ENCODE data around the gene RAVER1. TPM values are rescaled to one million over a fixed set of nuclear protein-coding genes. Genes with fewer than 3 reads are reported as not detected.

Gene RAVER1
- total and polyA plus RNA-seq, 10 of the 15 experiments (the other 5 are each of a cell fraction or from before 2014, with no cell fraction given): 0.03 to 87.0 (median 12.1) TPM

DNA sequence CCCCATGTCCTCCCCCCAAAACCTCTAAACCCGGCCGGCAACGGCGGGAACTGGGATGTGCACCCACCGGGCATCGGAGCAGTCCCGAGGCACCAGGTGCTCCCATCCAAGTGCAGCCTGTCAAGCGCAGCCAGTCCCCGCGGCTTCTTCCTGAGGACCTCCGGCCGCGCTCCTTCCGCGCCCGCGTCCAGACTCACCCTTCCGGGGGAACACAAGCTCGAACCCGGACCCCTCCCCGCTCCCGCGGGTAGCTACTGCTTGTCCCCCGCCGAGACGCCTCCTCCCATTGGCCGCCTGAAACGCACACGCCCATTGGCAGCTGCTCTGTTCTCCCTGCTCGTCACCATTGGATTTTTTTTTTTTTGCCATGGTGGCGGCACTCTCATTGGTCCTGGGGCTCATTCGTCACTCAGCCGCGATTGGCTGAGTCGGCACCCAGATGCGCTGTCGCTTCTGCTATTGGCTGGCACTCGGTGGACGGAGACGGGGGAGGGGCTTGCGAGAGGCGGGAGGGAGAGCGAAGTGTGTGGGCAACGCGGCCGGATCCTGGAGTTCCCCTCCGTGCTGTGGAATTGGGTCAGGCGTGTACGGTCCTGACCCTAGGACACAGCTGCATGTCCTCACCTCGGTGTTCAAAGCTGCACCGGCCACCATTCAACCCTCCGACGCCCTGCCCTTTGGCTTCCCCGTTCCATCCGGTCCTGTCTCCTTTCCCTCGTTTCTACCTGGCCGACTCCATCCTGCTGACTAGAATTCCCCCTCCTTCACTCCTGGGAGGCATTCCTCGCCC lies 47.2 kb upstream of the RAVER1 start, which contains the start of gene TYK2:
Gene TYK2 (minus strand): TSS at position 260 of the 790 bp plus-strand sequence. CDS start 2,166 bp downstream, outside the sequence.
- H3K36me3 ChIP-seq (ENCODE audit: control insufficient read depth in 2 of 2, insufficient read depth in 2 of 2, low read length in 1 of 2): peaks cover 3 to 4% of the 10 kb centered on the region in 2 experiments; a peak in 3 of 4 replicates
- H3K27me3 ChIP-seq (replicated peaks in 1 of 2; ENCODE audit: control insufficient read depth in 2 of 2, insufficient read depth in 2 of 2, low read length in 1 of 2): no peaks in the 10 kb centered on the region
- BruUV-seq (replicated peaks): no TSS peak
- H3K79me2 ChIP-seq (ENCODE audit: control insufficient read depth, insufficient read depth, low read length): peaks cover 25% of the 10 kb centered on the region
- peak within 1 kb of the TSS; percentile 92 for H3K4me2 ChIP-seq (ENCODE audit: control insufficient read depth, insufficient read depth)
- CTCF ChIA-PET: interaction anchor here (0.6 to 12.4 kb wide), 11 partner anchors 8 to 130 kb away, joined by 3 to 370 read pairs (median 3); partner anchors contain the start of genes ICAM1 and RAVER1
- peak within 1 kb of the TSS; percentile 86 for H3K9ac ChIP-seq (ENCODE audit: control insufficient read depth, insufficient read depth, low read length)
- no peaks in the 10 kb centered on the region for H4K20me1 ChIP-seq (ENCODE audit: control insufficient read depth, insufficient read depth)
- ATAC-seq (peak; percentile 97), DNase-seq (ENCODE audit: low read depth, low spot score) (peak; percentile 99), FAIRE-seq (peak; percentile 100)
- SMC1A ChIA-PET (ENCODE audit: uncharacterized antibody, unreplicated experiment): interaction anchor here (0.9 to 4.5 kb wide), 12 partner anchors 8 to 122 kb away, joined by 3 to 39 read pairs (median 4); partner anchors contain the start of genes CDC37, ICAM1, ICAM5 and RAVER1
- H2AFZ ChIP-seq (ENCODE audit: control insufficient read depth, low read depth, low read length): peak within 1 kb of the TSS; percentile 74
- intact Hi-C loops (cut with micrococcal nuclease; ENCODE audit: unreplicated experiment) (loop anchor here (1.0 to 10.0 kb wide), 3 partner anchors 23 to 276 kb away; partner anchors contain the start of genes ANGPTL6, CDC37, ICAM1 and PPAN), in situ Hi-C loops (cut with MboI) (no loop called here)
- RAD21 ChIA-PET (ENCODE audit: unreplicated experiment): interaction anchor here (0.6 to 5.6 kb wide), 17 partner anchors 8 to 448 kb away, joined by 3 to 62 read pairs (median 4); partner anchors contain the start of genes CDC37, DNMT1, ICAM1 and ICAM5
- no peaks in the 10 kb centered on the region for H3K9me3 ChIP-seq (replicated peaks; ENCODE audit: control insufficient read depth, insufficient read depth, low read length)
- POLR2A ChIA-PET: interaction anchor here (0.5 to 3.4 kb wide), 20 partner anchors 10 to 497 kb away, joined by 3 to 43 read pairs (median 3); partner anchors contain the start of genes CDC37, DNMT1, ICAM1 and ICAM5
- H3K4me3 ChIP-seq: peak within 1 kb of the TSS; percentile 95
- peaks cover 10% of the 10 kb centered on the region for H3K4me1 ChIP-seq (ENCODE audit: control insufficient read depth, insufficient read depth, low read length)
- H3K27ac ChIP-seq (ENCODE audit: control insufficient read depth, insufficient read depth): peak within 1 kb of the TSS; percentile 87
- 1% methylated on average over 47 of the region's 58 CpGs for WGBS (ENCODE audit: insufficient coverage, insufficient replicate concordance, low lambda C conversion rate, missing lambda C conversion rate)
- TF ChIP-seq, protein P1, sequence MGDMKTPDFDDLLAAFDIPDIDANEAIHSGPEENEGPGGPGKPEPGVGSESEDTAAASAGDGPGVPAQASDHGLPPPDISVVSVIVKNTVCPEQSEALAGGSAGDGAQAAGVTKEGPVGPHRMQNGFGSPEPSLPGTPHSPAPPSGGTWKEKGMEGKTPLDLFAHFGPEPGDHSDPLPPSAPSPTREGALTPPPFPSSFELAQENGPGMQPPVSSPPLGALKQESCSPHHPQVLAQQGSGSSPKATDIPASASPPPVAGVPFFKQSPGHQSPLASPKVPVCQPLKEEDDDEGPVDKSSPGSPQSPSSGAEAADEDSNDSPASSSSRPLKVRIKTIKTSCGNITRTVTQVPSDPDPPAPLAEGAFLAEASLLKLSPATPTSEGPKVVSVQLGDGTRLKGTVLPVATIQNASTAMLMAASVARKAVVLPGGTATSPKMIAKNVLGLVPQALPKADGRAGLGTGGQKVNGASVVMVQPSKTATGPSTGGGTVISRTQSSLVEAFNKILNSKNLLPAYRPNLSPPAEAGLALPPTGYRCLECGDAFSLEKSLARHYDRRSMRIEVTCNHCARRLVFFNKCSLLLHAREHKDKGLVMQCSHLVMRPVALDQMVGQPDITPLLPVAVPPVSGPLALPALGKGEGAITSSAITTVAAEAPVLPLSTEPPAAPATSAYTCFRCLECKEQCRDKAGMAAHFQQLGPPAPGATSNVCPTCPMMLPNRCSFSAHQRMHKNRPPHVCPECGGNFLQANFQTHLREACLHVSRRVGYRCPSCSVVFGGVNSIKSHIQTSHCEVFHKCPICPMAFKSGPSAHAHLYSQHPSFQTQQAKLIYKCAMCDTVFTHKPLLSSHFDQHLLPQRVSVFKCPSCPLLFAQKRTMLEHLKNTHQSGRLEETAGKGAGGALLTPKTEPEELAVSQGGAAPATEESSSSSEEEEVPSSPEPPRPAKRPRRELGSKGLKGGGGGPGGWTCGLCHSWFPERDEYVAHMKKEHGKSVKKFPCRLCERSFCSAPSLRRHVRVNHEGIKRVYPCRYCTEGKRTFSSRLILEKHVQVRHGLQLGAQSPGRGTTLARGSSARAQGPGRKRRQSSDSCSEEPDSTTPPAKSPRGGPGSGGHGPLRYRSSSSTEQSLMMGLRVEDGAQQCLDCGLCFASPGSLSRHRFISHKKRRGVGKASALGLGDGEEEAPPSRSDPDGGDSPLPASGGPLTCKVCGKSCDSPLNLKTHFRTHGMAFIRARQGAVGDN (IDR thresholded peaks at IDR 0.05): peak; percentile 99
- peak; percentile 87 for TF ChIP-seq POLR2AphosphoS2 (IDR thresholded peaks at IDR 0.05; ENCODE audit: low read depth, low read length)
- TF ChIP-seq ETV6 (conservative IDR thresholded peaks at IDR 0.05 in 1 of 2, IDR thresholded peaks at IDR 0.05 in 1 of 2; ENCODE audit: borderline replicate concordance in 1 of 2, low read depth in 1 of 2): 0 out of 4 replicates have a peak, but pooled peaks of 1 of the 2 experiments have one; percentile 16
- peak; percentile 14 for TF ChIP-seq KLF5 (IDR thresholded peaks at IDR 0.05; ENCODE audit: partially characterized antibody)
- TF ChIP-seq, protein P2, sequence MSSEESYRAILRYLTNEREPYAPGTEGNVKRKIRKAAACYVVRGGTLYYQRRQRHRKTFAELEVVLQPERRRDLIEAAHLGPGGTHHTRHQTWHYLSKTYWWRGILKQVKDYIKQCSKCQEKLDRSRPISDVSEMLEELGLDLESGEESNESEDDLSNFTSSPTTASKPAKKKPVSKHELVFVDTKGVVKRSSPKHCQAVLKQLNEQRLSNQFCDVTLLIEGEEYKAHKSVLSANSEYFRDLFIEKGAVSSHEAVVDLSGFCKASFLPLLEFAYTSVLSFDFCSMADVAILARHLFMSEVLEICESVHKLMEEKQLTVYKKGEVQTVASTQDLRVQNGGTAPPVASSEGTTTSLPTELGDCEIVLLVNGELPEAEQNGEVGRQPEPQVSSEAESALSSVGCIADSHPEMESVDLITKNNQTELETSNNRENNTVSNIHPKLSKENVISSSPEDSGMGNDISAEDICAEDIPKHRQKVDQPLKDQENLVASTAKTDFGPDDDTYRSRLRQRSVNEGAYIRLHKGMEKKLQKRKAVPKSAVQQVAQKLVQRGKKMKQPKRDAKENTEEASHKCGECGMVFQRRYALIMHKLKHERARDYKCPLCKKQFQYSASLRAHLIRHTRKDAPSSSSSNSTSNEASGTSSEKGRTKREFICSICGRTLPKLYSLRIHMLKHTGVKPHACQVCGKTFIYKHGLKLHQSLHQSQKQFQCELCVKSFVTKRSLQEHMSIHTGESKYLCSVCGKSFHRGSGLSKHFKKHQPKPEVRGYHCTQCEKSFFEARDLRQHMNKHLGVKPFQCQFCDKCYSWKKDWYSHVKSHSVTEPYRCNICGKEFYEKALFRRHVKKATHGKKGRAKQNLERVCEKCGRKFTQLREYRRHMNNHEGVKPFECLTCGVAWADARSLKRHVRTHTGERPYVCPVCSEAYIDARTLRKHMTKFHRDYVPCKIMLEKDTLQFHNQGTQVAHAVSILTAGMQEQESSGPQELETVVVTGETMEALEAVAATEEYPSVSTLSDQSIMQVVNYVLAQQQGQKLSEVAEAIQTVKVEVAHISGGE (CRISPR knock-in tag; IDR thresholded peaks at IDR 0.05): no peak
- no peak for TF ChIP-seq TBL1XR1 (IDR thresholded peaks at IDR 0.05; ENCODE audit: low read depth, low read length)
- no peak for TF ChIP-seq SRF (IDR thresholded peaks at IDR 0.05; ENCODE audit: low read depth in 2 of 2, low read length in 2 of 2)
- peak; percentile 77; the same call in 1 of the 2 replicates for TF ChIP-seq SMAD5 (IDR thresholded peaks at IDR 0.05; ENCODE audit: low read depth)
- TF ChIP-seq POU2F2 (IDR thresholded peaks at IDR 0.05; ENCODE audit: borderline replicate concordance, low read depth, low read length): peak; percentile 57; the same call in 1 of the 3 replicates
- TF ChIP-seq, protein P3, sequence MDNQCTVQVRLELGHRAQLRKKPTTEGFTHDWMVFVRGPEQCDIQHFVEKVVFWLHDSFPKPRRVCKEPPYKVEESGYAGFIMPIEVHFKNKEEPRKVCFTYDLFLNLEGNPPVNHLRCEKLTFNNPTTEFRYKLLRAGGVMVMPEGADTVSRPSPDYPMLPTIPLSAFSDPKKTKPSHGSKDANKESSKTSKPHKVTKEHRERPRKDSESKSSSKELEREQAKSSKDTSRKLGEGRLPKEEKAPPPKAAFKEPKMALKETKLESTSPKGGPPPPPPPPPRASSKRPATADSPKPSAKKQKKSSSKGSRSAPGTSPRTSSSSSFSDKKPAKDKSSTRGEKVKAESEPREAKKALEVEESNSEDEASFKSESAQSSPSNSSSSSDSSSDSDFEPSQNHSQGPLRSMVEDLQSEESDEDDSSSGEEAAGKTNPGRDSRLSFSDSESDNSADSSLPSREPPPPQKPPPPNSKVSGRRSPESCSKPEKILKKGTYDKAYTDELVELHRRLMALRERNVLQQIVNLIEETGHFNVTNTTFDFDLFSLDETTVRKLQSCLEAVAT (IDR thresholded peaks at IDR 0.05): no peak; the same call in 1 of the 2 replicates
- peak; percentile 91 for TF ChIP-seq FOS (IDR thresholded peaks at IDR 0.05; ENCODE audit: borderline replicate concordance, extremely low read depth, insufficient read length)
- peak; percentile 79; the same call in 1 of the 2 replicates for TF ChIP-seq GATAD2B (conservative IDR thresholded peaks at IDR 0.05; ENCODE audit: low read depth)

Data from GM12878 (cell line).